CD4-positive, alpha-beta T cell treated with Interleukin-1 beta for 1 hour (primary cell): ENCODE results near the gene CYSRT1.

Experiments used
- DNase-seq, 2 donors: peaks; one replicate each; pipeline ENCODE4 v3.0.0-alpha.2; 2020 to 2022

The CYSRT1 gene

GRCh38 chr9:137213160-137214060 lies 11.6 kb upstream of the CYSRT1 start:
- no peak for DNase-seq

- no peak for DNase-seq
These were observed 10.4 kb upstream of the CYSRT1 start for GRCh38 chr9:137214620-137215019.

DNA sequence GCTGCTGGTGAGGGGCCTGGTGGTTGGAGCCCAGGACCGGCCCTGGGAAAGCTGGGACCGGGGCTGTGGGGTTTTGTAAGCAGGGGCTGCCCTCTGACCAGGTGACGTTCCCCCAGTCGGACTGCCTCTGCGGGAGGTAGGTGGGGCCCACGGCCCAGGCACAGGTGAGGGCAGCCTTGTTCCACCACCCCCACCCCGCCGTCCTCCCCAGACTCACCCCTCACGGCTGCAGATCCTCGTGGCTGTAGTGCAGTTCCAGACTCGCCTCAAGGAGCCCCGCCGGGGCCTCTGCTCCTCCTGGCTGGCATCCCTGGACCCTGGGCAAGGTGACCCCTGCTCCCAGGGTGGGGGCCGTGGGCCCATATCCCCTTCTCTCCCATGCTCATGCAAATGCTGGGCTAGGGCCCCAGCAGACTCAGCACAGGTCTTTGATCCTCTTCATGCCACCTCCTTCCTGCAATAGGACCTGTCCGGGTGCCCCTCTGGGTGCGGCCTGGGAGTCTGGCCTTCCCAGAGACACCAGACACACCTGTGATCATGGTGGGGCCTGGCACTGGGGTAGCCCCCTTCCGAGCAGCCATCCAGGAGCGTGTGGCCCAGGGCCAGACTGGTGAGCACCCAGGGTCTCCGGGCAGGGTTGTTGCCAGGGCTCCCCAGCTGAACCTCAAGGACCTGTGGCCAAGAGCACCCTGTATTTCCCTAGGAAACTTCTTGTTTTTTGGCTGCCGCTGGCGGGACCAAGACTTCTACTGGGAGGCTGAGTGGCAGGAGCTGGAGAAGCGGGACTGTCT lies 9.6 kb upstream of the CYSRT1 start:
- DNase-seq = no peak

DNA sequence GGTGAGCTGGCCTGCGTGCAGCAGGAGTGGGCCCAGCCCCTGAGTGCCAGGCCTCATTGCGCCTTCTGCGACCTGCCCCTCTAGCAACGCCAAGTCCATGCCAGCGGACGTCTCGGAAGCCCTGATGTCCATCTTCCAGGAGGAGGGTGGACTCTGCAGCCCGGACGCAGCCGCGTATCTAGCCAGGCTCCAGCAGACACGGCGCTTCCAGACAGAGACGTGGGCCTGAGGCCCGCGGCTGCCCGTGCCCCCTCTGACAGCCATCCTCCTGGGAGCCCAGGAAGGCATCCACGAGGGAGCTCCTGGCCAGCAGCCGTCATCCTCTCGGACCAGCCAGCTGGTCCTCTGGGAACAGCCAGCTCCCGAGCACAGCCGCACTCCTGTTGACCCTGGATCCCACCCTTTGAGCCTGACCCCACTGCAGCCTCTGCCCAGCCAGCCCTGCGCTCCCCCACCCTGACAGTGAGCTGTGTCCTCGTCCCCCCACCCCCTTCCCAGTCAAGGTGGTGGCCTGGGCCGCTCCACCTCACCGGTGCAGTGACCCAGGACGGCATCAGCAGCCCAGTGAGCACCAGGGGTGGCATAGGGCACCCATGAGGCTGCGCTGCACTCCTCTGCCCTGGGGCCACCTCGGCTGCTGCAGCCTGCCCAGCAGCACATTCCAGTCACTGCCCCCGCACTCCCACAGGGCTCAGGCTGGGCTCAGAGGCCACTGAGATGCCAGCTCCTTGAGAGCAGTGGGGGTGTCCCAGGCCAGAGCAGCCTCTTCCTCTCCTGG lies 8.6 kb upstream of the CYSRT1 start:
- DNase-seq = no peak

DNA sequence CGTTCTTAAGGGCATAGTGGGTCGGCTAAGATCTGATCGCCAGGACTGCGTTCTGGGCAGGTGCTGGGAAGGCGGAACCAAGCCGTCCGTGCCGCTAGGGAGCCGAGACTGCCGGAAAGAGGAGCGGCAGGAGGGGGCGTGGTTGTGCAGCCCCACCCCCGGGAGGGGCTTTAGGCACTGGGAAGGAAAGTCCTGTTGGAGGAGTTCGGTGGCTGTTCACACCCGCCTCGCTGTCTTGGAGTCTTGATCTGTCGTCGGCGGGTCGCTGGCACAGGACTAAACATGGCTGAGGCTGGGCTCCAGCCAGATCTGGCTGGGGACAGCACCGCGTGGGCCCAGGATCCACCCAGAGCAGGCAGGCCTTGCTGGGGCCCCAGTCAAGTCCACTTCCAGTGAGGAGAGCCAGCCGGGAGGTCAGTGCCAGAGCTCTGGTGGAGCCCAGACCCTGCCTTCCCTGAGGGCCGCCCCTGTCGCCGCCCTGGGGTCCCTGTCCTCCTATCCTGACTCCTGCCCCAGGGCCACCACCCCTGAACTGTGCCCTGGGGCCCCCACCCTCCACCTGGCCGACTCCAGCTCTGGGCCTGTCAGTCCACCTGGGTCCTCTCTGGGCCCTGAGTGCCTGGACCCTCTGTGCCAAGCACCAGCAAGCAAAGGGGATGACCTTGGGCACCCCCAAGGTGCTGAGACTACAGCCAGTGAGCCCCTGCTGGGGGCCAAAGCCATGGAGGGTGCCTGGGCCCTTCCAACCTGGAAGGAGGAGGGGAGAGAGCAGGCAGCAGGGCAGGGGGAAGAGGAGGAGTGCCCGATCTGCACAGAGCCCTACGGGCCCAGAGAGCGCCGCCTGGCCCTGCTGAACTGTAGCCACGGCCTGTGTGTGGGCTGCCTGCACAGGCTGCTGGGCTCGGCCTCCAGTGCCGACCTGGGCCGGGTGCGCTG lies 7.4 kb upstream of the CYSRT1 start:
- DNase-seq = no peak

DNA sequence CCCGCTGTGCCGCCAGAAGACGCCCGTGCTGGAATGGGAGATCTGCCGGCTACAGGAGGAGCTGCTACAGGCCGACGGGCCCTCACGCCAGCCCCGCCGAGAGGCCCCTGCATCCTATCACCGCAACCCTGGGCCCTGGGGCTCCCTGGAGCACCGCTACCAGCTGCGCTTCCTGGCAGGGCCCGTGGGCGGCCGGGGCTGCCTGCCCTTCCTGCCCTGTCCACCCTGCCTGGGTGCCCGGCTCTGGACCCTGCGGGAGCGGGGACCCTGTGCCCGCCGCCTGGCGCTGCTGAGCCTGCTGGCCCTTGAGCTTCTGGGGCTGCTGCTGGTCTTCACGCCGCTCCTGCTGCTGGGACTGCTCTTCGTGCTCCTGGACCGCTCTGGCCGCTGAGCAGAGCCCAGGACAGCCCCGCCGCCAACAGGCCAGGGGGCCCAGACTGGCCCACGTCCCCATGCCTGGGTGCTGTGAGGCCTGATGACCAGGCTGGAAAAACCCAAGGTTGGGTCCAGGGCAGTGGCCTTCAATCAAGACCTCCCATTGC lies 6.7 kb upstream of the CYSRT1 start:
- DNase-seq = no peak

GRCh38 chr9:137218754-137219271 lies 6.2 kb upstream of the CYSRT1 start:
- no peak for DNase-seq

DNA sequence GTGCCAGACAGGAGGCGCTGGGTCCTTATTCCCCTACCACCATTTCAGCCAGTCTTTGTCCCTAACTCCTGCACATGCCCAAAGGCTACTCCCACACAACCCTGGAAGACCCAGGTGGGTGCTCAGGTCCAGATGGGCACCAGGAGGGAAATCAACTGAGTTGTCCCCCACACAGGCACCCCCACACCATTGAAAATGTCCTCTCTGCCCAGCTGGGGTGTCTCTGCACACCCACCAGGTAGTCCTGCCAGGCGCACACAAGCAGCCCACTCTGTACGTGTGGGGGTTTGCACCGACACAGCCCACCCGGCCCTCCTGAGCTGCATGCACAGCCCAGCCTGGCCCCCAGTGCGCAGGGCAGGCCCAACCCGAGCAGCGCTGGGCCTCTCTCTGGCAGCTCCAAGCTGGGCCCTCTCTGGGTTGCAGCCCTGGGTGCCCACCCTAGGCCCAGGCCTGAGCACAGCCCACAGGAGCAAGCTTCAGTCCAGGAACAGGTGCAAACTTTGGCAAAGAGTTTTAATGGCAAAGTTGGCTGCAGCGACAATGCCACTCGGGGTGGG lies 5.1 kb upstream of the CYSRT1 start:
- no peak for DNase-seq

DNA sequence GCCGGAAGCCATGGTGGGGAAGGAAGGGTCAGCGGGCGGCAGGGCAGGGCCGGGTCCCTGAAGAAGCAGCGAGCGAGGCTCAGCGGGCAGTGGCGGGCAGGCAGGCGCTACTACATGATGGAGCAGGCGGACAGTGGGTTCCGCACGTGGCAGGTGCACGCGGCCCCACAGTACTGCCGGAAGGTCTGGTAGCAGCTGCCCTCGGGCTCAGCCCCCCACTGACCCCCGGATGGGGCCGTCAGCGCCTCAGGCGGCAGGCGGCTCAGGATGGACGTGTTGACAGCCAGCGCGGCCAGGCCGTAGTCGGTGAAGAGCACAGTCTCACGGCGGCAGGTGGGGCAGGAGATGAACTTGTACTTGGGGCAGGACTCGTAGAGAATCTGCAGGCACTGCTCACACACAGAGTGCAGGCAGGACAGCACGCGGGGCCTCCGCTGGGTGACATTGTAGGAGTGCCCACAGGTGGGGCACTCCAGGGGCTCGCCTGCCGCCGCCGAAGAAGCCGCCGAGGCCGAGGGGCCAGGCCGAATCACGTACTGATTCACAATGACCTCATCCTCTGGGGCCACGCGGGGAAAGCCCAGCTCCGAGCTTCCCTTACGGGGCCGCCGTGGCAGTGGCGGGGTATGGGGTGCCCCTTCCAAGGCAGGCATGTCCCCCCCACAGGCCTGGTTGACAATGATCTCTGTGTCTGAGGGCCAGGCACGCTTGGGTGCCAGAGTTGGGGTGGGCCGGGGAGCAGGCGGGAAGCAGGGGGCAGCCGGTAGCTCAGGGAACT lies 4.5 kb upstream of the CYSRT1 start:
- no peak for DNase-seq

- DNase-seq = no peak
These were observed 3.9 kb upstream of the CYSRT1 start for GRCh38 chr9:137221095-137221505.

DNA sequence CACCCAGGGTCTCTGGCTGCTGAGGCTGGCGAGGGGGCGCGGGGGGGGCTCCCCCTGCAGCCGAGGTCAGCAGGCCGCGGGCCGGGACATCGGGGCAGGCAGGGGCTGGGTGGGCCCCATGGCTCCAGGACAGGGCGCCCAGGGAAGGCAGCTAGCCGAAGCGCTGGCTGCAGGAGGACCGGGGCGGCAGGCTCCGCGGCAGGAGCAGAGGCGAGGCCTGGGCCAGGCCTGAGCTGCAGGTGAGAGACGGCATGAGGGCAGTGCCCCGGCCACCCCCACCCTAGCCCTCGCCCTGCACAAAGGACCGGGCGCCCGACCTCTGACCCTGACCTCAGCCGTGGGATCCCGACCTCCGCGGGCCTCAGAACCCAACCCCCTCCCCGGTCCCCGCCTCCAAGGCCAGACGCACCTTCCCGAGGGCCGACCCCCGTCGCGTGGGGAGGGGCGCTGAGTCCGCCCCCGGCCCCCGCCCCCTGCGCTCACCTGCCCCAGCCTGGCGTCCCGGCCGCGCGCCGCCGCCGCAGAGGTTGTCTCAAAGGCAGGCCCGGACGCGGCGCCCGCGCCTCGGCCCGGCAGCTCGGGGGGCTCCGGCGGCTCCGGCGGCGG lies 3.4 kb upstream of the CYSRT1 start:
- DNase-seq = peak in 1 of 2 donors; percentile 17

DNA sequence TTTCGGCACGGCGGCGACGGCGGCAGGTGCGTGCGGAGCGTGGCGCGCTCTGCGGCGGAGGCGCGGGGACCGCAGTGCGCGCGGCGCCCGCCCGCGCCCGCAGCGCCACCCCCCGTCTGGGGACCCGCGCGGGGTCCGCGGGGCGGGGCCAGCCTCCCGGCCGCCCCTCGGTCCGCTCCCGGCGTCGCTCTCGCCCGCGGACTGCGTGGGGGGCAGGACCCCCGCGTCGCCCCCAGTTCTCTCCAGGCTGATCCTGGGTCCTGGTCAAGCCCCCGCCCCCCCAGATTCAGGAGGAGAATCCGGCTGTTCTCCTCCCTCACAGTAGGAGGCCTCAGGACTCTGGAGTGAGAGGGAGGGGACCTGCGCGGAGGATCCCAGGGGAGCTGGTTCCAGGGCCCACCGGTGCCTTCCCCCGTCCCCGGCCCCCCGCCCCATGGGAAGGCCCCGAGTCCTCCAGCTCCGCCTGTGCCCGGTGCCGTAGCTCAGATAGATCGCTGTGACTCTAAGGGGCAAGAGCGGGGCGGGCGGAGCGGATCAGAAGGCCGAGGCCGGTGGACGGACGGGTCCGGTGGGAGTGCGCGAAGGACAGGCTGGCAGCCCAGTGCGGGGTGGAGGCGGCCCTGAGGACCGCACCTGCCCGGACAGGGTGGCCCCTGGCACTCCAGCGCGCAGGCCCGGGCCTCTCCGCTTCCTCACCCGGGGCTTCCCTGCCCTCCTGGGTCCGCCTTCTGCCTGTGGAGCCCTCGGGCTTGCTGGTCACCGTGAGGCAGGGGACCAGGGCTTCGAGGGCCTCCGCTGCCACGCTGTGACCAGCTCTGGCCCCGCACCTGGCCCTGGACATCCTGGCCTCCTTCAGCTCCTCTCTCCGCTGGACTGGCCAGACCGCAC lies 2.5 kb upstream of the CYSRT1 start, which contains the start of gene RNF208:
RNF208 (minus strand) TSS at position 51 of the 888 bp plus-strand sequence. CDS start 1,028 bp downstream, outside the sequence.
- peak in 1 of 2 donors; percentile 8 for DNase-seq

GRCh38 chr9:137223078-137223970 lies 1.6 kb upstream of the CYSRT1 start:
- DNase-seq = peak; percentile 99 to 100

- no peak for DNase-seq
These were observed 841 bp downstream of the CYSRT1 start for GRCh38 chr9:137225699-137226331.

DNA sequence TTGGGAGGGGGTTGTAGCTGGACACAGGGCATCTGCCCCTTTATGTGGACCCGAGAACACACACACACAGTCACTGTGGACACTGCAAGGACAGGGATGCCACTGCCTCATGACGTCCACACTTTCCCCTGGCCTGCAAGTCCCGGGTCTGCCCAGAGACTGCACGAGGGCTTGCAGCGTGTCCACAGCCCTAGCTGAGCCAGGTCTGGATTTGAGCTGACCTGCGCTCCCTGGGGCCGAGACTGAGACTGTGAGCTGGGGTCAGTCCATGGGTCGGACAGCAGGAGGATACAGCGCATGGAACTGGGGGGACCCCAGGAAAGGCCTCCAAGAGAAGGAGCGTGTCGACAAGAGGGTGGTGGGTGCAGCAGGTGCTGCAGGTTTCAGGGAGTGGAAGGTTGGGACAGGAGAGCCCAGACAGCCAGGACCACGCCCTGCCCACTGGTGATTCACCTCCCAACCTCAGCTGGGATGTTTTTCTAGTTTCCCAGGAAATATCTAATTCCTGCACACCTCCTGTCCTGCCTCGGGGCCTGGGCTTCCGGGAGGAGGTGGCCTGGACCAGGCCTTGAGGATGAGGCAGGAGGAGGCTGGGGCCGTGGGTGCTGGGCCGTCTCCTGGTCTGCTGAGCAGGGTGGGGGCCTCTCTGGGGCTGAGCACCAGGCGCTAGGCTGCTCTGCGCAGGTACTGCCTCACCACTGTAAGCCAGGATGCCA lies 1.5 kb downstream of the CYSRT1 start:
- no peak for DNase-seq
